ENCODE results near the gene GTPBP4.

Gene GTPBP4

GRCh38 chr10:983401-983800 lies 4.8 kb upstream of the GTPBP4 start:
- H3K4me1 ChIP-seq (ENCODE audit: control insufficient read depth in 1 of 2, insufficient read depth in 2 of 2, low read length in 2 of 2) = peaks cover 7% of the 10 kb centered on the region in 2 donors
- H3K27me3 ChIP-seq (ENCODE audit: low read depth, low read length) = no peaks in the 10 kb centered on the region
- peaks cover 0 to under 1% of the 10 kb centered on the region in 2 donors for H3K36me3 ChIP-seq (ENCODE audit: control insufficient read depth in 1 of 2, insufficient read depth in 2 of 2, low read length in 2 of 2)
- no peak overlapping the region for H3K4me3 ChIP-seq (ENCODE audit: low read depth in 1 of 2, low read length in 2 of 2)
- peaks cover 10 to 12% of the 10 kb centered on the region in 2 donors for H3K9me3 ChIP-seq (ENCODE audit: control insufficient read depth in 1 of 2, low read length in 2 of 2)
- H3K27ac ChIP-seq (ENCODE audit: low read length) = no peak overlapping the region

GRCh38 chr10:983971-984655 lies 4.1 kb upstream of the GTPBP4 start:
- no peaks in the 10 kb centered on the region for H3K27me3 ChIP-seq (ENCODE audit: low read depth, low read length)
- peaks cover 7 to 10% of the 10 kb centered on the region in 2 donors for H3K4me1 ChIP-seq (ENCODE audit: control insufficient read depth in 1 of 2, insufficient read depth in 2 of 2, low read length in 2 of 2)
- no peak overlapping the region for H3K4me3 ChIP-seq (ENCODE audit: low read depth in 1 of 2, low read length in 2 of 2)
- peaks cover 0 to 5% of the 10 kb centered on the region in 2 donors for H3K36me3 ChIP-seq (ENCODE audit: control insufficient read depth in 1 of 2, insufficient read depth in 2 of 2, low read length in 2 of 2)
- peaks cover 5% of the 10 kb centered on the region in 2 donors for H3K9me3 ChIP-seq (ENCODE audit: control insufficient read depth in 1 of 2, low read length in 2 of 2)
- H3K27ac ChIP-seq (ENCODE audit: low read length) = no peak overlapping the region

- Histone ChIP-seq H3K4me3 (ENCODE audit: low read depth in 1 of 2, low read length in 2 of 2) (no peak overlapping the region), H3K27ac (ENCODE audit: low read length) (no peak overlapping the region), H3K4me1 (ENCODE audit: control insufficient read depth in 1 of 2, insufficient read depth in 2 of 2, low read length in 2 of 2) (peaks cover 11 to 23% of the 10 kb centered on the region in 2 donors), H3K27me3 (ENCODE audit: low read depth, low read length) (no peaks in the 10 kb centered on the region), H3K36me3 (ENCODE audit: control insufficient read depth in 1 of 2, insufficient read depth in 2 of 2, low read length in 2 of 2) (peaks cover 0 to 5% of the 10 kb centered on the region in 2 donors), H3K9me3 (ENCODE audit: control insufficient read depth in 1 of 2, low read length in 2 of 2) (peaks cover 0 to 3% of the 10 kb centered on the region in 2 donors)
Measured at GRCh38 chr10:985361-985760, 2.9 kb upstream of the GTPBP4 start.

- no peak overlapping the region for H3K27ac ChIP-seq (ENCODE audit: low read length)
- no peaks in the 10 kb centered on the region for H3K9me3 ChIP-seq (ENCODE audit: control insufficient read depth in 1 of 2, low read length in 2 of 2)
- H3K36me3 ChIP-seq (ENCODE audit: control insufficient read depth in 1 of 2, insufficient read depth in 2 of 2, low read length in 2 of 2) = peaks cover 0 to 5% of the 10 kb centered on the region in 2 donors
- no peaks in the 10 kb centered on the region for H3K27me3 ChIP-seq (ENCODE audit: low read depth, low read length)
- no peak overlapping the region for H3K4me3 ChIP-seq (ENCODE audit: low read depth in 1 of 2, low read length in 2 of 2)
- H3K4me1 ChIP-seq (ENCODE audit: control insufficient read depth in 1 of 2, insufficient read depth in 2 of 2, low read length in 2 of 2) = peaks cover 11 to 31% of the 10 kb centered on the region in 2 donors
Measured at GRCh38 chr10:986137-986825, 2.0 kb upstream of the GTPBP4 start.

GRCh38 chr10:986881-987619 lies 1.2 kb upstream of the GTPBP4 start:
- Histone ChIP-seq H3K4me1 (ENCODE audit: control insufficient read depth in 1 of 2, insufficient read depth in 2 of 2, low read length in 2 of 2) (peaks cover 11 to 31% of the 10 kb centered on the region in 2 donors), H3K9me3 (ENCODE audit: control insufficient read depth in 1 of 2, low read length in 2 of 2) (no peaks in the 10 kb centered on the region), H3K27me3 (ENCODE audit: low read depth, low read length) (no peaks in the 10 kb centered on the region), H3K36me3 (ENCODE audit: control insufficient read depth in 1 of 2, insufficient read depth in 2 of 2, low read length in 2 of 2) (peaks cover 0 to 5% of the 10 kb centered on the region in 2 donors), H3K27ac (ENCODE audit: low read length) (peak overlapping the region; percentile 93), H3K4me3 (ENCODE audit: low read depth in 1 of 2, low read length in 2 of 2) (peak overlapping the region; percentile 96 to 97)

- Histone ChIP-seq H3K4me3 (ENCODE audit: low read depth in 1 of 2, low read length in 2 of 2) (peak overlapping the region; percentile 96 to 97), H3K4me1 (ENCODE audit: control insufficient read depth in 1 of 2, insufficient read depth in 2 of 2, low read length in 2 of 2) (peaks cover 11 to 31% of the 10 kb centered on the region in 2 donors), H3K27me3 (ENCODE audit: low read depth, low read length) (no peaks in the 10 kb centered on the region), H3K27ac (ENCODE audit: low read length) (peak overlapping the region; percentile 93), H3K36me3 (ENCODE audit: control insufficient read depth in 1 of 2, insufficient read depth in 2 of 2, low read length in 2 of 2) (peaks cover 2 to 6% of the 10 kb centered on the region in 2 donors), H3K9me3 (ENCODE audit: control insufficient read depth in 1 of 2, low read length in 2 of 2) (no peaks in the 10 kb centered on the region)
Measured at GRCh38 chr10:987620-987869, 689 bp upstream of the GTPBP4 start.

GRCh38 chr10:988667-989545 lies 672 bp downstream of the GTPBP4 start:
- Histone ChIP-seq H3K4me3 (ENCODE audit: low read depth in 1 of 2, low read length in 2 of 2) (peak overlapping the region; percentile 96 to 97), H3K4me1 (ENCODE audit: control insufficient read depth in 1 of 2, insufficient read depth in 2 of 2, low read length in 2 of 2) (peaks cover 11 to 31% of the 10 kb centered on the region in 2 donors), H3K27ac (ENCODE audit: low read length) (peak overlapping the region; percentile 93), H3K36me3 (ENCODE audit: control insufficient read depth in 1 of 2, insufficient read depth in 2 of 2, low read length in 2 of 2) (peaks cover 12 to 19% of the 10 kb centered on the region in 2 donors), H3K27me3 (ENCODE audit: low read depth, low read length) (no peaks in the 10 kb centered on the region), H3K9me3 (ENCODE audit: control insufficient read depth in 1 of 2, low read length in 2 of 2) (no peaks in the 10 kb centered on the region)

- Histone ChIP-seq H3K9me3 (ENCODE audit: control insufficient read depth in 1 of 2, low read length in 2 of 2) (no peaks in the 10 kb centered on the region), H3K4me1 (ENCODE audit: control insufficient read depth in 1 of 2, insufficient read depth in 2 of 2, low read length in 2 of 2) (peaks cover 11 to 31% of the 10 kb centered on the region in 2 donors), H3K4me3 (ENCODE audit: low read depth in 1 of 2, low read length in 2 of 2) (no peak overlapping the region), H3K27ac (ENCODE audit: low read length) (no peak overlapping the region), H3K27me3 (ENCODE audit: low read depth, low read length) (no peaks in the 10 kb centered on the region), H3K36me3 (ENCODE audit: control insufficient read depth in 1 of 2, insufficient read depth in 2 of 2, low read length in 2 of 2) (peaks cover 25 to 32% of the 10 kb centered on the region in 2 donors)
Measured at GRCh38 chr10:990808-991207, 2.6 kb downstream of the GTPBP4 start.

- no peaks in the 10 kb centered on the region for H3K9me3 ChIP-seq (ENCODE audit: control insufficient read depth in 1 of 2, low read length in 2 of 2)
- peaks cover 35 to 48% of the 10 kb centered on the region in 2 donors for H3K36me3 ChIP-seq (ENCODE audit: control insufficient read depth in 1 of 2, insufficient read depth in 2 of 2, low read length in 2 of 2)
- H3K27ac ChIP-seq (ENCODE audit: low read length) = no peak overlapping the region
- H3K4me1 ChIP-seq (ENCODE audit: control insufficient read depth in 1 of 2, insufficient read depth in 2 of 2, low read length in 2 of 2) = peaks cover 5 to 24% of the 10 kb centered on the region in 2 donors
- H3K27me3 ChIP-seq (ENCODE audit: low read depth, low read length) = no peaks in the 10 kb centered on the region
- no peak overlapping the region for H3K4me3 ChIP-seq (ENCODE audit: low read depth in 1 of 2, low read length in 2 of 2)
Measured at GRCh38 chr10:992467-992866, 4.2 kb downstream of the GTPBP4 start.

- Histone ChIP-seq H3K4me3 (ENCODE audit: low read depth in 1 of 2, low read length in 2 of 2) (no peak overlapping the region), H3K9me3 (ENCODE audit: control insufficient read depth in 1 of 2, low read length in 2 of 2) (no peaks in the 10 kb centered on the region), H3K27me3 (ENCODE audit: low read depth, low read length) (no peaks in the 10 kb centered on the region), H3K36me3 (ENCODE audit: control insufficient read depth in 1 of 2, insufficient read depth in 2 of 2, low read length in 2 of 2) (peaks cover 38 to 51% of the 10 kb centered on the region in 2 donors), H3K4me1 (ENCODE audit: control insufficient read depth in 1 of 2, insufficient read depth in 2 of 2, low read length in 2 of 2) (peaks cover 4 to 24% of the 10 kb centered on the region in 2 donors), H3K27ac (ENCODE audit: low read length) (no peak overlapping the region)
Measured at GRCh38 chr10:992871-993270, 4.6 kb downstream of the GTPBP4 start.

Data from muscle layer of duodenum (tissue), 2 donors.